ENCODE data around the gene PUM2. TPM values are rescaled to one million over a fixed set of nuclear protein-coding genes. Genes with fewer than 3 reads are reported as not detected.

PUM2 gene
- polyA plus RNA-seq, 1 donor (not counting 4 experiments of a cell fraction or from before 2014, with no cell fraction given): 47.5 TPM

DNA sequence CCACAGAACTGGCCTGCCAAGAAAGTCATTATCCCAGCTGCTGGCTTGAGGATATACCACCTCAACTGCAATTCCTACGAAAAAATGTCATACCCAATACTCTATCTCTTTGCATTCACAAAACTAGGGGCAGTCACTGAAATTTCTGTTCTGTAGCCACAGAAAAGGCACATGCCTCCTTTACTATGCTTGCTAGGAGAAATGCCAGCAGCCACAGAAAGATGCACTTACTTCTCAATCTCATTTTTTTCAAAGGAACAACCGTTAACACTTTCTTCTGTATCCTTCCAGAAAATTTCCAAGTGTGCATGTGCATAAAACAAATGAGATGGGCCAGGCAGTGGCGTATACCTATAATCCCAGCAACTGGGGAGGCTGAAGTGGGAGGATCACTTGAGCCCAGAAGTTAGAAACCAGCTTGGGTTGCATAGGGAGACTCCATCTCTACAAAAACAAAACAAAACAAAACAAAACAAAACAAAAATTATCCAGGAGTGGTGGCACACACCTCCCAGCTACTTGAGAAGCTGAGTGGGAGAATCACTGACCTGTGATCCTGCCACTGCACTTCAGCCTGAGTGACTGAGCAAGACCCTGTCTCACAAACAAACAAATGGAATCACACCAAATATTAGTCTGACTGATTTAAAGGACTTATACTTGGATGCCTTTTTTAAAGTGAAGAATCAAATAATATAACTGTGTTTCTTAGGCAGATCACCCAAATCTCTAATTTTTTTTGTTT, 22.4 kb upstream of the PUM2 start:
- FAIRE-seq (no peak), DNase-seq (ENCODE audit: low read depth, low spot score) (no peak)
- Histone ChIP-seq H3K9me3 (ENCODE audit: control insufficient read depth, low read depth, low read length) (no peaks in the 10 kb centered on the region), H3K9ac (ENCODE audit: control insufficient read depth, extremely low read depth, insufficient read depth, low read length) (no peak overlapping the region), H3K79me2 (ENCODE audit: control insufficient read depth, insufficient read depth, low read length) (no peaks in the 10 kb centered on the region), H3K27me3 (ENCODE audit: control insufficient read depth, extremely low read depth, insufficient read depth, low read length) (no peaks in the 10 kb centered on the region), H2AFZ (ENCODE audit: control insufficient read depth, low read length) (no peak overlapping the region), H3K4me3 (ENCODE audit: control insufficient read depth in 2 of 3, extremely low read depth in 1 of 3, insufficient read depth in 2 of 3, low read depth in 1 of 3, low read length in 3 of 3) (no peak overlapping the region), H3K4me1 (ENCODE audit: control insufficient read depth, extremely low read depth, insufficient read depth, low read length) (peaks cover 23% of the 10 kb centered on the region), H3K27ac (ENCODE audit: control insufficient read depth, insufficient read depth, low read length) (no peak overlapping the region), H3K9me1 (ENCODE audit: control insufficient read depth, extremely low read depth, insufficient read depth, low read length) (no peaks in the 10 kb centered on the region), H3K36me3 (ENCODE audit: control insufficient read depth in 2 of 2, extremely low read depth in 1 of 2, insufficient read depth in 2 of 2, low read length in 2 of 2) (no peaks in the 10 kb centered on the region), H3K4me2 (ENCODE audit: control insufficient read depth, extremely low read depth, insufficient read depth, low read depth, low read length) (no peak overlapping the region), H4K20me1 (ENCODE audit: control insufficient read depth, extremely low read depth, insufficient read depth, low read length) (no peaks in the 10 kb centered on the region)
- no peak for TF ChIP-seq EZH2 (IDR thresholded peaks at IDR 0.05; ENCODE audit: low read length)
- TF ChIP-seq, protein P1, sequence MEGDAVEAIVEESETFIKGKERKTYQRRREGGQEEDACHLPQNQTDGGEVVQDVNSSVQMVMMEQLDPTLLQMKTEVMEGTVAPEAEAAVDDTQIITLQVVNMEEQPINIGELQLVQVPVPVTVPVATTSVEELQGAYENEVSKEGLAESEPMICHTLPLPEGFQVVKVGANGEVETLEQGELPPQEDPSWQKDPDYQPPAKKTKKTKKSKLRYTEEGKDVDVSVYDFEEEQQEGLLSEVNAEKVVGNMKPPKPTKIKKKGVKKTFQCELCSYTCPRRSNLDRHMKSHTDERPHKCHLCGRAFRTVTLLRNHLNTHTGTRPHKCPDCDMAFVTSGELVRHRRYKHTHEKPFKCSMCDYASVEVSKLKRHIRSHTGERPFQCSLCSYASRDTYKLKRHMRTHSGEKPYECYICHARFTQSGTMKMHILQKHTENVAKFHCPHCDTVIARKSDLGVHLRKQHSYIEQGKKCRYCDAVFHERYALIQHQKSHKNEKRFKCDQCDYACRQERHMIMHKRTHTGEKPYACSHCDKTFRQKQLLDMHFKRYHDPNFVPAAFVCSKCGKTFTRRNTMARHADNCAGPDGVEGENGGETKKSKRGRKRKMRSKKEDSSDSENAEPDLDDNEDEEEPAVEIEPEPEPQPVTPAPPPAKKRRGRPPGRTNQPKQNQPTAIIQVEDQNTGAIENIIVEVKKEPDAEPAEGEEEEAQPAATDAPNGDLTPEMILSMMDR (optimal IDR thresholded peaks at IDR 0.05 in 1 of 3, IDR thresholded peaks at IDR 0.05 in 1 of 3, conservative IDR thresholded peaks at IDR 0.05 in 1 of 3; ENCODE audit: extremely low read depth in 1 of 3, insufficient read depth in 2 of 3, low read length in 3 of 3): no peak
- dilution Hi-C loops (cut with MboI; ENCODE audit: extremely low pct_ligation_motif_present, low sequenced_read_pairs): no loop called here

DNA sequence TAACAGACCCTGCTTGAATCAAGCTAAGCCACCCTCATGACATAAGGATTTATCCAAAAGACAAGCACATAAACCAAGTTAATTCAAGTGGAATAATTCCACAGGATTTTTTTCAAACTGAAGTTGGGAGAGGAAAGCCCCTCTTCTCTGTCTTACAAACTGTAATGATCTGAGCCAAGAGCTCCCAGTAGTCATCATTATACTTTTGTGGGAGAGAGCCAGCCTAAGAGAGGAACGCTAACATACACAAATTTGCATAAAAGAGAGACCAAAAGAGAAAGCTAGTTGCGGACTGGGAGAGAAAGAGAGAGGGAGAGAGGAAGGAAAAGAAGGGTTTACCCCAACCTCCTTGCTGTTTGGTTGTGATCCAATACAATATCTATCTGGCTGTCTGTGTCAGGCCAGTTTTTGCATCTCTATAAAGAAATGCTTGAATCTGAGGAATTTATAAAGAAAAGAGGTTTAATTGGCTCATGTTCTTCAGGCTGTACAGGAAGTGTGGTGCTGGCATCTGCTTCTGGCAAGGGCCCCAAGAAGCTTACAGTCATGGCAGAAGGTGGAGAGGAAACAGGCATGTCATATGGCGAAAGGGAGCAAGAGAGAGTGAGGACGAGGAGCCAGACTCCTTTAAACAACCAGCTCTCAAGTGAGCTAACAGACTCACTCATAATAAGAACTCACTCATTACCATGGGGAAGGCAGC, 20.8 kb upstream of the PUM2 start:
- H3K4me1 ChIP-seq (ENCODE audit: control insufficient read depth, extremely low read depth, insufficient read depth, low read length): peaks cover 32% of the 10 kb centered on the region

More for the DNA sequence above, 20.8 kb upstream of the PUM2 start:
- dilution Hi-C loops (cut with MboI; ENCODE audit: extremely low pct_ligation_motif_present, low sequenced_read_pairs): no loop called here
- Histone ChIP-seq H3K9me1 (ENCODE audit: control insufficient read depth, extremely low read depth, insufficient read depth, low read length) (no peaks in the 10 kb centered on the region), H3K4me2 (ENCODE audit: control insufficient read depth, extremely low read depth, insufficient read depth, low read depth, low read length) (peak overlapping the region; percentile 53), H3K27ac (ENCODE audit: control insufficient read depth, insufficient read depth, low read length) (peak overlapping the region; percentile 47), H3K27me3 (ENCODE audit: control insufficient read depth, extremely low read depth, insufficient read depth, low read length) (no peaks in the 10 kb centered on the region), H3K79me2 (ENCODE audit: control insufficient read depth, insufficient read depth, low read length) (no peaks in the 10 kb centered on the region), H4K20me1 (ENCODE audit: control insufficient read depth, extremely low read depth, insufficient read depth, low read length) (no peaks in the 10 kb centered on the region), H3K36me3 (ENCODE audit: control insufficient read depth in 2 of 2, extremely low read depth in 1 of 2, insufficient read depth in 2 of 2, low read length in 2 of 2) (no peaks in the 10 kb centered on the region), H3K9ac (ENCODE audit: control insufficient read depth, extremely low read depth, insufficient read depth, low read length) (peak overlapping the region; percentile 28), H3K4me3 (ENCODE audit: control insufficient read depth in 2 of 3, extremely low read depth in 1 of 3, insufficient read depth in 2 of 3, low read depth in 1 of 3, low read length in 3 of 3) (no peak overlapping the region), H3K9me3 (ENCODE audit: control insufficient read depth, low read depth, low read length) (no peaks in the 10 kb centered on the region), H2AFZ (ENCODE audit: control insufficient read depth, low read length) (peak overlapping the region; percentile 75)
- peak; percentile 43 for FAIRE-seq
- TF ChIP-seq, protein P1 (optimal IDR thresholded peaks at IDR 0.05 in 1 of 3, IDR thresholded peaks at IDR 0.05 in 1 of 3, conservative IDR thresholded peaks at IDR 0.05 in 1 of 3; ENCODE audit: extremely low read depth in 1 of 3, insufficient read depth in 2 of 3, low read length in 3 of 3): no peak
- TF ChIP-seq EZH2 (IDR thresholded peaks at IDR 0.05; ENCODE audit: low read length): no peak
- no peak for DNase-seq (ENCODE audit: low read depth, low spot score)
